Measurements from ENCODE around the gene CUL4A. TPM values are rescaled to one million over a fixed set of nuclear protein-coding genes. Genes with fewer than 3 reads are reported as not detected.

Gene CUL4A
- total RNA-seq, 1 experiment from 2014 or later = 97.1 TPM

- H2AFZ ChIP-seq (ENCODE audit: low read length) = no peak overlapping the region
- no peaks in the 10 kb centered on the region for H3K79me2 ChIP-seq (ENCODE audit: low read length)
- no peaks in the 10 kb centered on the region for H3K27me3 ChIP-seq (ENCODE audit: low read length)
- DNase-seq = no peak
- no peak overlapping the region for H3K9ac ChIP-seq (ENCODE audit: low read length)
- H3K9me2 ChIP-seq (replicated peaks; ENCODE audit: insufficient read depth, low read length) = no peaks in the 10 kb centered on the region
- no peak overlapping the region for H3K4me2 ChIP-seq (ENCODE audit: low read depth, low read length, poor library complexity, severe bottlenecking)
- no peaks in the 10 kb centered on the region for H4K20me1 ChIP-seq (ENCODE audit: insufficient read depth, low read depth, low read length)
- peaks cover 43% of the 10 kb centered on the region for H3K36me3 ChIP-seq (ENCODE audit: insufficient read depth, low read length)
- no peak overlapping the region for H3K4me3 ChIP-seq (ENCODE audit: low read length)
- H3K27ac ChIP-seq (ENCODE audit: low read length) = no peak overlapping the region
- H3K9me3 ChIP-seq (ENCODE audit: low read length) = no peaks in the 10 kb centered on the region
- H3K4me1 ChIP-seq (ENCODE audit: low read length) = no peaks in the 10 kb centered on the region
Observed at GRCh38 chr13:113176280-113176679, 33.1 kb upstream of the CUL4A start.

- Histone ChIP-seq H2AFZ (ENCODE audit: low read length) (no peak overlapping the region), H3K9me2 (replicated peaks; ENCODE audit: insufficient read depth, low read length) (no peaks in the 10 kb centered on the region), H3K27me3 (ENCODE audit: low read length) (no peaks in the 10 kb centered on the region), H3K4me3 (ENCODE audit: low read length) (no peak overlapping the region), H3K27ac (ENCODE audit: low read length) (no peak overlapping the region), H3K9ac (ENCODE audit: low read length) (no peak overlapping the region), H3K4me2 (ENCODE audit: low read depth, low read length, poor library complexity, severe bottlenecking) (no peak overlapping the region), H3K4me1 (ENCODE audit: low read length) (no peaks in the 10 kb centered on the region), H3K79me2 (ENCODE audit: low read length) (no peaks in the 10 kb centered on the region), H3K9me3 (ENCODE audit: low read length) (no peaks in the 10 kb centered on the region), H4K20me1 (ENCODE audit: insufficient read depth, low read depth, low read length) (no peaks in the 10 kb centered on the region), H3K36me3 (ENCODE audit: insufficient read depth, low read length) (peaks cover 49% of the 10 kb centered on the region)
- DNase-seq = no peak
Observed at GRCh38 chr13:113176822-113177221, 32.6 kb upstream of the CUL4A start.

DNA sequence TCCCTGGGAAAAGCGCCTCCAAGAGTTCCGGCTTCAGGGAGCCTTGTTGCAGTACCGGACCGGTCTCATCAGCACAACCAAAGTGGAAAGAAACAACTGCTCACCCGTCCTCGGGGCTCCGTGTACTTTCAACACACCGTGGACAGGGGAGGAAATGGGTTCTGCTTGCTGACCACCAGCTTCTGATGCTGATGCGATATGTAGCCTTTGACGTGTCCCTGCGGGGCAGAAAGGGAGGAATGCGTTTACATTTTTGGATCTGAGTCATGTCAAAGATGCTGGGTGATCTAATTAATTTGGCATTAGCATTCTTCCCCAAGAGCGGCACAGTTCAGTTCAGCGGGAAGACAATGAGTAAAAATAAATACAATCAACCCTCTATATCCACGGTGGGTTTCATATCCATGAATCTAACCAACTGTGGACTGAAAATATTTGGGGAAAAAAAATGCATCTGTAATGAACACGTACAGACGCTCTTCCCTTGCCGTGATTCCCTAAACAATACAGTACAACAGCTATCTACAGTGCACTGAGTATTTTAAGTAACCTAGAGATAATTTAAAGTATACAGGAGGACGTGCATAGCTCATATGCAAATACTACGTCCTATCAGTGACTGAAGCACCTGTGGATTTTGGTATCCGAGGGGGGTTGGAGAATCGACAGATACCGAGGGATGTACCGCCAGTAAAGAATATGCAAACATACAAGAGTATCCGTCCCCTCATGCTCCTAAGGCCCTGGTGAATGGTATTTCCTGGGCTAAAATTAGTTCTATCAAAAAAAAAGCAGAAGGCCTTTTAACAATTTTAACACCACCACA is 31.1 kb upstream of the CUL4A start:
- Histone ChIP-seq H3K4me1 (ENCODE audit: low read length) (no peaks in the 10 kb centered on the region), H3K27ac (ENCODE audit: low read length) (no peak overlapping the region), H3K9ac (ENCODE audit: low read length) (no peak overlapping the region), H3K9me2 (replicated peaks; ENCODE audit: insufficient read depth, low read length) (no peaks in the 10 kb centered on the region), H3K9me3 (ENCODE audit: low read length) (no peaks in the 10 kb centered on the region), H3K36me3 (ENCODE audit: insufficient read depth, low read length) (peaks cover 56% of the 10 kb centered on the region), H3K27me3 (ENCODE audit: low read length) (no peaks in the 10 kb centered on the region), H2AFZ (ENCODE audit: low read length) (no peak overlapping the region), H4K20me1 (ENCODE audit: insufficient read depth, low read depth, low read length) (no peaks in the 10 kb centered on the region), H3K4me2 (ENCODE audit: low read depth, low read length, poor library complexity, severe bottlenecking) (no peak overlapping the region), H3K4me3 (ENCODE audit: low read length) (no peak overlapping the region), H3K79me2 (ENCODE audit: low read length) (0 out of 2 replicates have a peak, but pooled peaks cover 3% of the 10 kb centered on the region)
- no peak for DNase-seq

GRCh38 chr13:113178896-113179167 is 30.6 kb upstream of the CUL4A start:
- H3K4me1 ChIP-seq (ENCODE audit: low read length) = no peaks in the 10 kb centered on the region
- no peak overlapping the region for H3K27ac ChIP-seq (ENCODE audit: low read length)
- 0 out of 2 replicates have a peak, but pooled peaks cover 3% of the 10 kb centered on the region for H3K79me2 ChIP-seq (ENCODE audit: low read length)
- no peaks in the 10 kb centered on the region for H3K9me3 ChIP-seq (ENCODE audit: low read length)
- no peaks in the 10 kb centered on the region for H4K20me1 ChIP-seq (ENCODE audit: insufficient read depth, low read depth, low read length)
- H3K9me2 ChIP-seq (replicated peaks; ENCODE audit: insufficient read depth, low read length) = no peaks in the 10 kb centered on the region
- H3K4me3 ChIP-seq (ENCODE audit: low read length) = no peak overlapping the region
- peaks cover 62% of the 10 kb centered on the region for H3K36me3 ChIP-seq (ENCODE audit: insufficient read depth, low read length)
- H3K4me2 ChIP-seq (ENCODE audit: low read depth, low read length, poor library complexity, severe bottlenecking) = no peak overlapping the region
- H2AFZ ChIP-seq (ENCODE audit: low read length) = no peak overlapping the region
- no peak overlapping the region for H3K9ac ChIP-seq (ENCODE audit: low read length)
- no peaks in the 10 kb centered on the region for H3K27me3 ChIP-seq (ENCODE audit: low read length)
- DNase-seq = no peak

- Histone ChIP-seq H3K4me1 (ENCODE audit: low read length) (no peaks in the 10 kb centered on the region), H3K36me3 (ENCODE audit: insufficient read depth, low read length) (peaks cover 67% of the 10 kb centered on the region), H3K9me2 (replicated peaks; ENCODE audit: insufficient read depth, low read length) (no peaks in the 10 kb centered on the region), H3K9ac (ENCODE audit: low read length) (no peak overlapping the region), H3K27me3 (ENCODE audit: low read length) (no peaks in the 10 kb centered on the region), H4K20me1 (ENCODE audit: insufficient read depth, low read depth, low read length) (no peaks in the 10 kb centered on the region), H2AFZ (ENCODE audit: low read length) (no peak overlapping the region), H3K27ac (ENCODE audit: low read length) (no peak overlapping the region), H3K9me3 (ENCODE audit: low read length) (no peaks in the 10 kb centered on the region), H3K4me3 (ENCODE audit: low read length) (no peak overlapping the region), H3K79me2 (ENCODE audit: low read length) (0 out of 2 replicates have a peak, but pooled peaks cover 3% of the 10 kb centered on the region), H3K4me2 (ENCODE audit: low read depth, low read length, poor library complexity, severe bottlenecking) (no peak overlapping the region)
- DNase-seq = no peak
Observed at GRCh38 chr13:113179374-113180230, 29.8 kb upstream of the CUL4A start.

DNA sequence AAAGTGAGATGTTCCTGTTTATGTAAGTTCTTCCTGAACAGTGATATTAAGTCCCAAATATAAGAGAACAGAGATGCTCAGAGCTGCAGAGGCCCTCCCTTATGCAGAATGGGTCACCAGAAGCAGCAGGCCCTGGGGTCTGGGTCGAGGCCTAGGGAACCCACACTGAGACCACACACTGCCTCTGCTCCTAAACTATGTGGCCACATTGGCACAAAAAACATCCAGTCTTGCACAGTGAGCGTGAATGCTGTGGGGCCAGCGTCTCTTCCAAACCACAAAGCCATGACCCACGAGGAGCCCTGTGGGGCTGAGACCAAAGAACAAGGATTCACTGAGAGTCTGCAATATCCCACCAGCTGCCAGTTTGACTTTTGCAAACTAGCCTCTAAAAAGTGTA is 27.4 kb upstream of the CUL4A start:
- Histone ChIP-seq H3K27me3 (ENCODE audit: low read length) (no peaks in the 10 kb centered on the region), H4K20me1 (ENCODE audit: insufficient read depth, low read depth, low read length) (0 out of 2 replicates have a peak, but pooled peaks cover 5% of the 10 kb centered on the region), H3K9me3 (ENCODE audit: low read length) (no peaks in the 10 kb centered on the region), H2AFZ (ENCODE audit: low read length) (no peak overlapping the region), H3K4me1 (ENCODE audit: low read length) (no peaks in the 10 kb centered on the region), H3K4me3 (ENCODE audit: low read length) (no peak overlapping the region), H3K9ac (ENCODE audit: low read length) (no peak overlapping the region), H3K36me3 (ENCODE audit: insufficient read depth, low read length) (peaks cover 65% of the 10 kb centered on the region; the same call in 1 of the 2 replicates), H3K79me2 (ENCODE audit: low read length) (peaks cover 9% of the 10 kb centered on the region), H3K27ac (ENCODE audit: low read length) (no peak overlapping the region), H3K9me2 (replicated peaks; ENCODE audit: insufficient read depth, low read length) (no peaks in the 10 kb centered on the region), H3K4me2 (ENCODE audit: low read depth, low read length, poor library complexity, severe bottlenecking) (no peak overlapping the region)
- DNase-seq = no peak

GRCh38 chr13:113183450-113184129 is 25.8 kb upstream of the CUL4A start:
- H2AFZ ChIP-seq (ENCODE audit: low read length) = no peak overlapping the region
- H3K79me2 ChIP-seq (ENCODE audit: low read length) = peaks cover 22% of the 10 kb centered on the region
- no peak overlapping the region for H3K4me2 ChIP-seq (ENCODE audit: low read depth, low read length, poor library complexity, severe bottlenecking)
- no peaks in the 10 kb centered on the region for H3K9me3 ChIP-seq (ENCODE audit: low read length)
- H3K9me2 ChIP-seq (replicated peaks; ENCODE audit: insufficient read depth, low read length) = no peaks in the 10 kb centered on the region
- no peak for DNase-seq
- no peaks in the 10 kb centered on the region for H3K27me3 ChIP-seq (ENCODE audit: low read length)
- H3K9ac ChIP-seq (ENCODE audit: low read length) = no peak overlapping the region
- no peaks in the 10 kb centered on the region for H3K4me1 ChIP-seq (ENCODE audit: low read length)
- H3K36me3 ChIP-seq (ENCODE audit: insufficient read depth, low read length) = peaks cover 71% of the 10 kb centered on the region; the same call in 1 of the 2 replicates
- H3K4me3 ChIP-seq (ENCODE audit: low read length) = no peak overlapping the region
- H4K20me1 ChIP-seq (ENCODE audit: insufficient read depth, low read depth, low read length) = 0 out of 2 replicates have a peak, but pooled peaks cover 12% of the 10 kb centered on the region
- no peak overlapping the region for H3K27ac ChIP-seq (ENCODE audit: low read length)

Measured in Karpas-422 (cell line).